CD4-positive, CD25-positive, alpha-beta regulatory T cell (primary cell): ENCODE results near the gene SRGAP1. TPM values are rescaled to one million over a fixed set of nuclear protein-coding genes. Genes with fewer than 3 reads are reported as not detected.
"Not testable (repeated sequence)": the region's sequence is repeated elsewhere in the genome, so short reads cannot be mapped to it uniquely, and the experiment has no call there.

ENCODE experiments used
- ATAC-seq, 2 donors: fragments of 150-1000 bp; cut with Tn5 transposase; one replicate each; pipeline ENCODE4 v1.10.0; 2021; ENCODE audit warnings: low read depth in 2 of 2, moderate number of reproducible peaks in 2 of 2, moderate library complexity in 1 of 2
- DNase-seq, 3 donors: peaks; one replicate each; pipeline versions ENCODE4 v3.0.0 to v3.0.0-alpha.2; 2012 to 2022; ENCODE audit warnings: mixed read lengths in 1 of 3
- H3K27ac ChIP-seq: one replicate; pipeline ENCODE4 v1.7.0; 2013; ENCODE audit warnings: mild to moderate bottlenecking, low read length; ENCODE audit not compliant: insufficient read depth, poor library complexity, severe bottlenecking
- H3K27me3 ChIP-seq: one replicate; pipeline ENCODE4 v1.7.0; 2013; ENCODE audit warnings: low read length; ENCODE audit not compliant: control insufficient read depth, insufficient read depth
- H3K36me3 ChIP-seq: one replicate; pipeline ENCODE4 v1.7.0; 2013; ENCODE audit warnings: mild to moderate bottlenecking, low read length, moderate library complexity; ENCODE audit not compliant: control insufficient read depth, insufficient read depth
- H3K4me1 ChIP-seq: 2 replicates; pipeline ENCODE4 v1.7.0; 2013; ENCODE audit warnings: mild to moderate bottlenecking, low read length; ENCODE audit not compliant: insufficient read depth, control insufficient read depth, poor library complexity, severe bottlenecking
- H3K4me3 ChIP-seq: one replicate; pipeline ENCODE4 v1.7.0; 2013; ENCODE audit warnings: low read depth, mild to moderate bottlenecking, low read length, moderate library complexity
- H3K9me3 ChIP-seq, 2 experiments: 1 replicate in 1 of 2; 2 replicates in 1 of 2; pipeline ENCODE4 v1.7.0; 2013; ENCODE audit warnings: low read length in 2 of 2, mild to moderate bottlenecking in 1 of 2, moderate library complexity in 1 of 2; ENCODE audit not compliant: control insufficient read depth in 2 of 2
- H3K27ac Mint-ChIP-seq, 3 donors: one replicate each; pipeline ENCODE4 v1.8.0; 2020 to 2022; ENCODE audit warnings: mild to moderate bottlenecking in 3 of 3, mixed read lengths in 3 of 3, moderate library complexity in 2 of 3
- H3K27me3 Mint-ChIP-seq: one replicate; pipeline ENCODE4 v1.8.0; 2022; ENCODE audit warnings: mild to moderate bottlenecking, mixed read lengths
- H3K36me3 Mint-ChIP-seq: one replicate; pipeline ENCODE4 v1.8.0; 2020; ENCODE audit warnings: mixed read lengths
- H3K4me1 Mint-ChIP-seq, 4 donors: one replicate each; pipeline ENCODE4 v1.8.0; 2020 to 2022; ENCODE audit warnings: mixed read lengths in 4 of 4, mild to moderate bottlenecking in 1 of 4
- H3K4me3 Mint-ChIP-seq, 4 donors: one replicate each; pipeline ENCODE4 v1.8.0; 2020 to 2022; ENCODE audit warnings: mild to moderate bottlenecking in 4 of 4, mixed read lengths in 4 of 4, moderate library complexity in 3 of 4
- H3K9me3 Mint-ChIP-seq, 7 donors: one replicate each; pipeline ENCODE4 v1.8.0; 2020 to 2022; ENCODE audit warnings: mixed read lengths in 7 of 7, mild to moderate bottlenecking in 3 of 7, moderate library complexity in 2 of 7
- polyA plus RNA-seq, 4 donors: library from polyadenylated mRNA; unstranded; fragments of 300-500 nt; fragmentation: Illumina TruSeq; gene quantifications; one replicate each; pipeline ENCODE4 v1.2.3, GENCODE V29; 2021
- total RNA-seq: library from RNA; stranded (reverse); gene quantifications from one replicate; pipeline ENCODE4 v1.2.3, GENCODE V29; 2022

The SRGAP1 gene
- total and polyA plus RNA-seq, 5 donors from 2014 or later, result 0.01 to 0.07 (median 0.02) TPM; not detected in 1

DNA sequence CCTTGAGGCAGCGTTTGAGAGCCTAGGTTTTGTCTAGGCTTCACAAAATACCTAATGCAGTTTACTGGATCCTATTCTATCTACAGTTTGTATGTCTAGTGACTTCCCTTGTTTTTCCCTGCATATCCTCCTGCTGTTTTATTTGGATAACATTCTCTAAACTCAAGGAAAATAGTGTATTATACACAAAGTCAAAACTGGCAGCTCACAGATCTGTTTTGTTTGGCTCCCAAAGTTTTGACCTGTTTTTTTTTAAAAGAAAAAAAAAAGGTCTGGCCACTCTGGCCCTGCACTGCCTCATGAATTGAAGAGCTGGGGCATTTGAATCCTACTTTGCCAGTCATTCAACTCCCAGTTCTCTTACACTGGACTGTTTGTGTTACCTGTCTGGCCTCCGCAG lies 222.3 kb downstream of the SRGAP1 start:
- no peaks in the 10 kb centered on the region for H3K36me3 Mint-ChIP-seq

DNA sequence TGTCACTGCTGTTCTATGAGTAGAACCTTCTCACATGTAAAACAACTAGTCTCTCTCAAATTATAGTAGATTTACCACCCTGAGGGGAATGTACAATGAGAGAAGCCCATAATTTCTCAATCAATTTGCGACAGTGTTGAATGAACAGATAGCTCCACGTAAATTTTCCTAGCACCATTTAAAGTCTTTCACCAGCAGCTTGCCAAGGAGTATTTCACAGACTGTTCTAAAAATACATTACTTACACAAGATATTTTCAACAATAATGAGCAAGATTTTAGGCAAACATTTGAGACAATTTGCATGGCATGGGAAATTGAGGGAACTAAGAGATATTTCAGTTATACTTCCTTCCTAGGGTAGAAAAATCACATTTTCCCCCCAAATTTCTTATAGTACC lies 226.0 kb downstream of the SRGAP1 start:
- H3K36me3 Mint-ChIP-seq, result no peaks in the 10 kb centered on the region
- Histone ChIP-seq H3K4me3 (no peak overlapping the region), H3K4me1 (no peaks in the 10 kb centered on the region), H3K27ac (no peak overlapping the region), H3K9me3 (no peaks in the 10 kb centered on the region), H3K36me3 (no peaks in the 10 kb centered on the region), H3K27me3 (no peaks in the 10 kb centered on the region)
- ATAC-seq (no peak), DNase-seq (no peak)
- no peaks in the 10 kb centered on the region for H3K4me1 Mint-ChIP-seq
- H3K4me3 Mint-ChIP-seq, result no peak overlapping the region
- H3K27me3 Mint-ChIP-seq, result no peaks in the 10 kb centered on the region
- H3K27ac Mint-ChIP-seq, result no peak overlapping the region
- peaks cover 0 to 5% (median 1%) of the 10 kb centered on the region in 7 donors for H3K9me3 Mint-ChIP-seq

More for the DNA sequence above, 222.3 kb downstream of the SRGAP1 start:
- Mint-ChIP-seq H3K9me3 (no peaks in the 10 kb centered on the region), H3K4me1 (no peaks in the 10 kb centered on the region), H3K4me3 (no peak overlapping the region), H3K27ac (no peak overlapping the region), H3K27me3 (no peaks in the 10 kb centered on the region)
- no peak overlapping the region for H3K27ac ChIP-seq
- H3K4me1 ChIP-seq, result no peaks in the 10 kb centered on the region
- no peaks in the 10 kb centered on the region for H3K9me3 ChIP-seq
- DNase-seq (no peak), ATAC-seq (no peak)
- H3K27me3 ChIP-seq, result peaks cover 2% of the 10 kb centered on the region
- H3K36me3 ChIP-seq, result no peaks in the 10 kb centered on the region
- no peak overlapping the region for H3K4me3 ChIP-seq

DNA sequence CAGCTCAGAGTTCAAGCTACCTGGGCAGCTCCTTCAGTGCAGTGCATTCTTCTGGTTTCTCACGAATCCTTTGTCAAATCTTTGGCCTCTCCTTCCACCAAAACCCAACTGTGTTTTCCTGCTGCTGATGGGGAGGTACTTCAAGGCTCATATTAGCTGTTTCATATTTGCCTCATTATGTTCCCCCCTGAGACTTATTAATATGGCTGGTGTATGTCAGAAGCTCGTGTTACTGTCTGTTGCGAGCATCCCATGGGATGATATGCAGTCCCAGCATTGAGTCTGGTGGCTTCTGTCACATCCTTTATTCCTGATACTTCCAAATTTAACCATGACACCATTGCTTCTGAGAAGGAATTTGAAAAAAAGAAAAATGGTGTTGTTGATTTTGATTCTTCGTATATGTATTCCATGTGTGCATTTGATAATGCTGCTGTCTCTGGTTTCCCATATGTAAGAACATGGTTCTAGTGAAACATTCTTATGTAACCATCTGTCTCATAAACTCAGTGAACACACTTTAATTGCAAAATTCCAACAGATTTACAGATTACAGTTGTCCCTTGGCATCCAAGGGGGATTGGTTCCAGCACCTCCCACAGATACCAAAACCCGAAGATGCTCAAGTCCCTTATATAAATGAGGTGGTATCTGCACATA lies 228.5 kb downstream of the SRGAP1 start:
- Mint-ChIP-seq H3K4me1 (no peaks in the 10 kb centered on the region), H3K4me3 (no peak overlapping the region), H3K27me3 (no peaks in the 10 kb centered on the region), H3K36me3 (no peaks in the 10 kb centered on the region), H3K27ac (peak overlapping the region in 1 of 3 donors; percentile 22), H3K9me3 (peaks cover 0 to 5% (median 1%) of the 10 kb centered on the region in 7 donors)
- Histone ChIP-seq H3K27me3 (no peaks in the 10 kb centered on the region), H3K27ac (no peak overlapping the region), H3K4me1 (no peaks in the 10 kb centered on the region), H3K36me3 (no peaks in the 10 kb centered on the region), H3K9me3 (no peaks in the 10 kb centered on the region), H3K4me3 (no peak overlapping the region)
- ATAC-seq (no peak), DNase-seq (no peak)

DNA sequence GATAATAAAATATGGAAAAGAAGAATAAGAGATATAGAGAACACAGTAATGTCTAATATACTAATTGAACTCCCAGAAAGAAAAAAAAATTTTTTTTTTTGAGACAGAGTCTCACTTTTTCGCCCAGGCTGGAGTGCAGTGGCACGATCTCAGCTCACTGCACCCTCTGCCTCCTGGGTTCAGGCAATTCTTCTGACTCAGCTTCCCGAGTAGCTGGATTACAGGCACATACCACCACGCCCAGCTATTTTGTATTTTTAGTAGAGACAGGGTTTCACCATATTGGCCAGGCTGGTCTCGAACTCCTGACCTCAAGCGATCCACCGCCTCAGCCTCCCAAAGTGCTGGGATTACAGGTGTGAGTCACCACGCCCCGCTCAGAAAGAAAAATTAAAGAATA lies 232.1 kb downstream of the SRGAP1 start:
- ATAC-seq, H3K27me3 Mint-ChIP-seq, H3K36me3 Mint-ChIP-seq, H3K4me1 ChIP-seq, H3K36me3 ChIP-seq, H3K9me3 Mint-ChIP-seq, H3K9me3 ChIP-seq, DNase-seq, H3K4me3 ChIP-seq, H3K27ac Mint-ChIP-seq, H3K27ac ChIP-seq, H3K27me3 ChIP-seq, H3K4me3 Mint-ChIP-seq, H3K4me1 Mint-ChIP-seq: not testable (repeated sequence)

DNA sequence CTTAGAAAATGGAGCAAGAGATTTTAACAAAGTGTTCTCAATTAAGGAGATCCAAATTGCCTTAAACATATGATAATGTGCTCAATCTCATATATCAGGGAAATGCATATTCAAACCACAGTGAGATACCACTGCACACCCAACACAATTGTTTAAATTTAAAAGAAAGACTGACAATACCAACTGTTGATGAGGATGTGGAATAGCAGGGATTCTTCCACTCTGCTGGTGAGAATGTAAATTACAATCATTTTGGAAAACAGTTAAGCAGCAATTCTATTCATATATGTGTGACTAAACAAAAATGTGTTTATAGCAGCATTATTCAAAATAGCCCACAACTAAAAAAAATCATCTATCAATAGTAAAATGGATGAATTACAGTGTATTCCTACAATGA lies 233.4 kb downstream of the SRGAP1 start:
- no peak overlapping the region for H3K27ac Mint-ChIP-seq
- no peaks in the 10 kb centered on the region for H3K4me1 Mint-ChIP-seq
- H3K9me3 Mint-ChIP-seq, result peaks cover 0 to 2% (median 1%) of the 10 kb centered on the region in 7 donors
- H3K4me3 Mint-ChIP-seq, result no peak overlapping the region
- Histone ChIP-seq H3K4me3 (no peak overlapping the region), H3K9me3 (no peaks in the 10 kb centered on the region), H3K27me3 (no peaks in the 10 kb centered on the region), H3K27ac (no peak overlapping the region), H3K4me1 (no peaks in the 10 kb centered on the region), H3K36me3 (no peaks in the 10 kb centered on the region)
- no peaks in the 10 kb centered on the region for H3K36me3 Mint-ChIP-seq
- H3K27me3 Mint-ChIP-seq, result peaks cover 4% of the 10 kb centered on the region
- DNase-seq (no peak), ATAC-seq (no peak)

DNA sequence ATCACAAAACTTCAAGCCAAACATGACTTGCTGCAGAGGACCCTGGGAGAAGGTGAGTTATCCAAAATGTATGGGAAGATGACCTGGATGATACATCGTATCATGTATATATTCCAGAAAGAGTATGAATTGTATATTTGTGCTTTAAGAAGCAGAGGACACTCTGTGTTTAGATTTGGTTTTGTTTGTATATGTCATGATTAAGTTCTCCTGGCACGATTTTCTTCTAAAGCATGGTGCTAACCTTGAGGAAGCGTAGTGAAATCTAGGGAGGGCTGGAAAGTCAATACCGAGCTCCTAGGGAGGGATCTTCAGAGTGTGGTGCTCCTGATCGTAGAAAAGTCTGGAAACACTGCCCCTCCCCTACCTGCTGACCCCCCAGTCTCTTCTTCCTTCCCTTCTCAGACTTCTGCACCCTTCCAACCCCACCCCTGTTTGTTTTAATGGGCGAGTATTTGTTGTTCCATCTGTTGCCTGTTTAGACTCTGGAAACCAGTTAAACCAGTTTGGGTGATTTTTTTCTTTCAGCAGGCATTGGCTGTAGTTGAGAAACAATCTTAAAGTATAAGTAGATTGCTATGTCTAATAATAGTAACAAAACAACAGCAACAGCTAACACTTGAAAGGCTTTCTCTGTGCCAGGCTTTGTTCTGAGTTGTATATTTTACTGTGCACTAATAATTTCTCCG lies 236.0 kb downstream of the SRGAP1 start:
- Mint-ChIP-seq H3K4me1 (no peaks in the 10 kb centered on the region), H3K36me3 (no peaks in the 10 kb centered on the region), H3K27ac (no peak overlapping the region), H3K9me3 (no peaks in the 10 kb centered on the region), H3K27me3 (peaks cover 4% of the 10 kb centered on the region), H3K4me3 (no peak overlapping the region)
- DNase-seq (no peak), ATAC-seq (no peak)
- Histone ChIP-seq H3K4me1 (no peaks in the 10 kb centered on the region), H3K4me3 (no peak overlapping the region), H3K9me3 (no peaks in the 10 kb centered on the region), H3K27ac (no peak overlapping the region), H3K36me3 (no peaks in the 10 kb centered on the region), H3K27me3 (peaks cover 2% of the 10 kb centered on the region)

DNA sequence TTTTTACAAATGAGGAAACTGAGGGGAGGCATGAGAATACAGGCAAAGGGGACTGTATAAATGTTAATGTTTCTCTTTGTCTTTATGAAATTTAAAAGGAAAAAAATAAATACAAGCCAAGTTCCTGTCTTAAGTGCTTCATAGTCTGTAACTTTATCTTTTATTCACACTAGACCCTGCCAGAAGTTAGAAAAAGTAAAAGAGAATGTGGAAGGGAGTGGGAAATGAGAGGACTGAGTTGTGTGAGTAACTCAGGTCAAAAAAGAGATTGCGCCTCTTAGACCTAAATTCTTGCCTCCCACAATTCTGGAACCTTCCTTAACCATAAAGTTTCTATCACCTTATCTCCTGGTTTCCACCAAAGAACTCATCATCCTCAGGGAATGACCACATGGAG lies 236.5 kb downstream of the SRGAP1 start:
- Histone ChIP-seq H3K4me1 (no peaks in the 10 kb centered on the region), H3K36me3 (no peaks in the 10 kb centered on the region), H3K9me3 (no peaks in the 10 kb centered on the region), H3K4me3 (no peak overlapping the region), H3K27me3 (peaks cover 2% of the 10 kb centered on the region), H3K27ac (no peak overlapping the region)
- Mint-ChIP-seq H3K4me1 (no peaks in the 10 kb centered on the region), H3K27me3 (peaks cover 4% of the 10 kb centered on the region), H3K4me3 (no peak overlapping the region), H3K9me3 (no peaks in the 10 kb centered on the region), H3K36me3 (no peaks in the 10 kb centered on the region), H3K27ac (no peak overlapping the region)
- DNase-seq (no peak), ATAC-seq (no peak)

DNA sequence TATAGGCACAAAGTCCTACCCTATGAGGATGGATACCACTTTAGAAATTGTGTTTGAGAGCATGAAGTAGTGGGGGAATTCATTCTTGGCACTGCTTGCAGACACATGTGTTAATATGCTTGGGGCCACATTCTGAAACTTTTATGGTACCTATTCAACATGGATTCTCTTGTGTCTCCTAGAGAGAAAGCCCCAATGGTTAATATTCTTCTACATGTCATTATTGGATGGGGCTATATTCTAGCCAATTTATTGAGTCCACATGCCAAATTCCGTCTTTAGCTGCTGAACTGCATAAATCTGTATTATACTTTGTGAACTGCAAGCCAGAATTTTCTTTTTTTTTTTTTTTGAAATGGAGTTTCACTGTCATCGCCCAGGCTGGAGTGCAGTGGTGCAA lies 237.6 kb downstream of the SRGAP1 start:
- no peaks in the 10 kb centered on the region for H3K9me3 Mint-ChIP-seq
- Histone ChIP-seq H3K4me3 (no peak overlapping the region), H3K9me3 (no peaks in the 10 kb centered on the region), H3K36me3 (no peaks in the 10 kb centered on the region), H3K27ac (no peak overlapping the region), H3K4me1 (no peaks in the 10 kb centered on the region), H3K27me3 (peaks cover 2% of the 10 kb centered on the region)
- H3K36me3 Mint-ChIP-seq, result no peaks in the 10 kb centered on the region
- peaks cover 4% of the 10 kb centered on the region for H3K27me3 Mint-ChIP-seq
- no peak overlapping the region for H3K27ac Mint-ChIP-seq
- no peak for DNase-seq
- no peak overlapping the region for H3K4me3 Mint-ChIP-seq
- H3K4me1 Mint-ChIP-seq, result no peaks in the 10 kb centered on the region
- no peak for ATAC-seq
